HuH-7.5 (cell line): ENCODE data around the gene STUM.
A peak's percentile ranks its signal among the peaks of the same experiment; 100 is the strongest.
"Not testable (repeated sequence)": the region's sequence is repeated elsewhere in the genome, so short reads cannot be mapped to it uniquely, and the experiment has no call there.

Experiments
- DNase-seq: peaks from one replicate; pipeline ENCODE4 v3.0.0; 2011; ENCODE audit warnings: low spot score

STUM gene

GRCh38 chr1:226627050-226627755 is 78.6 kb downstream of the STUM start:
- DNase-seq: no peak

- no peak for DNase-seq
Observed at GRCh38 chr1:226627924-226628611, 79.5 kb downstream of the STUM start.

GRCh38 chr1:226628612-226629155 is 80.1 kb downstream of the STUM start:
- no peak for DNase-seq

- no peak for DNase-seq
Observed at GRCh38 chr1:226629210-226629895, 80.8 kb downstream of the STUM start.

GRCh38 chr1:226629896-226630550 is 81.5 kb downstream of the STUM start:
- no peak for DNase-seq

GRCh38 chr1:226630592-226630991 is 82.0 kb downstream of the STUM start:
- no peak for DNase-seq

- DNase-seq: no peak
Observed at GRCh38 chr1:226631229-226632000, 82.9 kb downstream of the STUM start.

- DNase-seq: no peak
Observed at GRCh38 chr1:226632169-226632879, 83.8 kb downstream of the STUM start.

GRCh38 chr1:226632922-226633351 is 84.4 kb downstream of the STUM start:
- DNase-seq: no peak

GRCh38 chr1:226633541-226634165 is 85.1 kb downstream of the STUM start:
- no peak for DNase-seq

GRCh38 chr1:226634166-226634588 is 85.6 kb downstream of the STUM start:
- DNase-seq: peak; percentile 70

GRCh38 chr1:226634611-226635246 is 86.2 kb downstream of the STUM start:
- no peak for DNase-seq

- no peak for DNase-seq
Observed at GRCh38 chr1:226635456-226635941, 86.9 kb downstream of the STUM start.

GRCh38 chr1:226636847-226637096 is 88.2 kb downstream of the STUM start:
- DNase-seq: no peak

GRCh38 chr1:226637147-226637935 is 88.8 kb downstream of the STUM start:
- DNase-seq: peak; percentile 57

- DNase-seq: no peak
Observed at GRCh38 chr1:226638001-226638601, 89.5 kb downstream of the STUM start.

GRCh38 chr1:226638608-226639007 is 90.0 kb downstream of the STUM start:
- DNase-seq: no peak

GRCh38 chr1:226639206-226639605 is 90.6 kb downstream of the STUM start:
- not testable (repeated sequence) for DNase-seq

GRCh38 chr1:226639631-226640061 is 91.1 kb downstream of the STUM start:
- no peak for DNase-seq
